ENCODE results near the gene RGS3. TPM values are rescaled to one million over a fixed set of nuclear protein-coding genes. Genes with fewer than 3 reads are reported as not detected.

Gene RGS3
- total RNA-seq, 2 donors from 2014 or later, result 112 to 184 TPM

DNA sequence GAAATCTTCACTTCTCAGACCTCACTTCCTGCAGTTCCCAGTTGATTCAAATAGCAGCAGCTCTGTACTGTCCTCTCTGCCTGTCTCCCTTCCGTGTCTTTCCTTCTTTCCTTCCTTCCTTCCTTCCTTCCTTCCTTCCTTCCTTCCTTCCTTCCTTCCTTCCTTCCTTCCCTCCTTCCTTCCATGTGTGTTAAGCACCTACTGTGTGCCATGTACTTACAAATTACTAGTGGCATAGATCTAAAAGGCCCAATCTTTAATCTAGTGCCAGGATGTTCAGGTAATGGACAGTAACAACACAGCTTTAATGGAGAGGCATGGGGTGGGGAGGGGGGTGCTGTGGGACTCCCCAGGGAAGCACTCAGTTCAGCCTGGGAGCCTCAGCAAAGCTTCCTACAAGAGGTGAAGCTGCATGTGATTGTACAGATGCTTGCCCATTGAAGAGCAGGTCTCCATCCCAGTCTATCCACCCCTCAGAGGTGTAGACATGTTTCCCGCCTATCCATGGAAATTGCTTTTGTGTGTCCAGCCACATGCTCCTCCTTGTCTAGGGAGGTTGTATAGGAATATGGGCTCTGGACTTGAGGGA lies 106.0 kb downstream of the RGS3 start:
- Histone ChIP-seq H3K9me3 (no peaks in the 10 kb centered on the region), H3K36me3 (no peaks in the 10 kb centered on the region), H3K4me1 (peaks cover 0 to 82% of the 10 kb centered on the region in 2 donors), H3K27me3 (no peaks in the 10 kb centered on the region), H3K4me3 (no peak overlapping the region), H3K27ac (peak overlapping the region; percentile 30 to 63)
- TF ChIP-seq, protein P1, sequence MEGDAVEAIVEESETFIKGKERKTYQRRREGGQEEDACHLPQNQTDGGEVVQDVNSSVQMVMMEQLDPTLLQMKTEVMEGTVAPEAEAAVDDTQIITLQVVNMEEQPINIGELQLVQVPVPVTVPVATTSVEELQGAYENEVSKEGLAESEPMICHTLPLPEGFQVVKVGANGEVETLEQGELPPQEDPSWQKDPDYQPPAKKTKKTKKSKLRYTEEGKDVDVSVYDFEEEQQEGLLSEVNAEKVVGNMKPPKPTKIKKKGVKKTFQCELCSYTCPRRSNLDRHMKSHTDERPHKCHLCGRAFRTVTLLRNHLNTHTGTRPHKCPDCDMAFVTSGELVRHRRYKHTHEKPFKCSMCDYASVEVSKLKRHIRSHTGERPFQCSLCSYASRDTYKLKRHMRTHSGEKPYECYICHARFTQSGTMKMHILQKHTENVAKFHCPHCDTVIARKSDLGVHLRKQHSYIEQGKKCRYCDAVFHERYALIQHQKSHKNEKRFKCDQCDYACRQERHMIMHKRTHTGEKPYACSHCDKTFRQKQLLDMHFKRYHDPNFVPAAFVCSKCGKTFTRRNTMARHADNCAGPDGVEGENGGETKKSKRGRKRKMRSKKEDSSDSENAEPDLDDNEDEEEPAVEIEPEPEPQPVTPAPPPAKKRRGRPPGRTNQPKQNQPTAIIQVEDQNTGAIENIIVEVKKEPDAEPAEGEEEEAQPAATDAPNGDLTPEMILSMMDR (IDR thresholded peaks at IDR 0.05), result no peak
- DNase-seq (ENCODE audit: low spot score), result no peak

DNA sequence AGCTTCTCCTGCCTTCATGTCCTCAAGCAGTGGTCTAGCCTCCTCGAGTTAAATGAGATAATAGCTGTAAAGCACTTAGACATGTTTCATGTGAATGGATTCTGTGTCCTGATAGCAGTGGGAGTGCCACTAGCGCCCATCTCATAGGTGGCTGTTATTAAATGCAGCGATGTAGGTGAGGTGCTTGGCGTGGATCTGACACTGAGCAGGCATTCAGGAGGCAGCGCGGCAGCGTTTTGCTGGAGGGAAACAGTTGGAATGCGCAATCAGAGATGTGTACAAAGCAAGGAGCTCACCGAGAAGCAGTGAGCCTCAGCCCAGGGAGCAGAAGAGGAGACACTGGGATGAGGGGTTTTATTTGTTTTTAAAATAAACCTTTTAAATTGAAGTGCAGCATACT lies 106.6 kb downstream of the RGS3 start:
- Histone ChIP-seq H3K36me3 (no peaks in the 10 kb centered on the region), H3K4me1 (peaks cover 0 to 82% of the 10 kb centered on the region in 2 donors), H3K27me3 (no peaks in the 10 kb centered on the region), H3K27ac (no peak overlapping the region), H3K4me3 (no peak overlapping the region), H3K9me3 (no peaks in the 10 kb centered on the region)
- TF ChIP-seq, protein P1 (IDR thresholded peaks at IDR 0.05), result no peak
- DNase-seq (ENCODE audit: low spot score), result no peak

DNA sequence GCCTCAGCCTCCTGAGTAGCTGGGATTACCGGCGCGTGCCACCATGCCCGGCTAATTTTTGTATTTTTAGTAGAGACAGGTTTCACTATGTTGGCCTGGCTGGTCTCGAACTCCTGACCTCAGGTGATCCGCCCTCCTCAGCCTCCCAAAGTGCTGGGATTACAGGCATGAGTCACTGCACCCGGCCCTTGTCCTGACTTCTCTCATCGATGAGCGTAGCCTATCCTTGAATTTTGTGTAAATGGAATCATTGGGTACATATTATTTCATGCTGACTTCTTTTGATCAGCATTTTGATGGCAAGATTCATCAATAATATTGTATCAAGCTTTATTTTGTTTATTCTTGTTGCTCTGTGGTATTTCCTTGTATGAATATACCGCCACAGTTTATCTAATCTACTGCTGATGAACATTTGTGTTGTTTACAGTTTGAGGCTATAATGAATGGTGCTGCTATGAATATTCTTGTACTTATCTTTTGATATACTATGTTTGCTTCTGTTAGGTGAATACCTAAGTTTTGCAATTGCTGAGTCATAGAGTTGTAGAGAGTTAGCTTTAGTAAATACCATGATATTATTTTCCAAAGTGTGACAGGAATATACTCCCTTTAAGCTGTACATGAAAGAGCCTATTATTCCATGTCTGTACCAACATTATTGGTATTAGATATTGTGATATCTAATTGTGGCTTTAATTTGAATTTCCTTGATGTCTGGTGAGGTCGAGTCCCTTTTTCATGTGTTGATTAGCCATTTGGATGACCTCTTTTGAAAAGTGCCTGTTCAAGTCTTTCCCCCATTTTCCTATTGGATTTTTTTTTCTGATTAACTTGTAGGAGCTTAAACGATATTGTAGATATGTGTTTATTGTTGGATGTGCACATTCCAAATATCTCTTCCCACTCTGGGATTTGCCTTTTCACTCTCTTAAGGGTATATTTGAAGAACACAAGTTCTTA lies 107.5 kb downstream of the RGS3 start:
- Histone ChIP-seq H3K27ac (peak overlapping the region in 1 of 2 donors; percentile 79), H3K9me3 (no peaks in the 10 kb centered on the region), H3K36me3 (no peaks in the 10 kb centered on the region), H3K27me3 (no peaks in the 10 kb centered on the region), H3K4me1 (peaks cover 0 to 78% of the 10 kb centered on the region in 2 donors), H3K4me3 (no peak overlapping the region)
- TF ChIP-seq, protein P1 (IDR thresholded peaks at IDR 0.05), result no peak
- DNase-seq (ENCODE audit: low spot score), result no peak

DNA sequence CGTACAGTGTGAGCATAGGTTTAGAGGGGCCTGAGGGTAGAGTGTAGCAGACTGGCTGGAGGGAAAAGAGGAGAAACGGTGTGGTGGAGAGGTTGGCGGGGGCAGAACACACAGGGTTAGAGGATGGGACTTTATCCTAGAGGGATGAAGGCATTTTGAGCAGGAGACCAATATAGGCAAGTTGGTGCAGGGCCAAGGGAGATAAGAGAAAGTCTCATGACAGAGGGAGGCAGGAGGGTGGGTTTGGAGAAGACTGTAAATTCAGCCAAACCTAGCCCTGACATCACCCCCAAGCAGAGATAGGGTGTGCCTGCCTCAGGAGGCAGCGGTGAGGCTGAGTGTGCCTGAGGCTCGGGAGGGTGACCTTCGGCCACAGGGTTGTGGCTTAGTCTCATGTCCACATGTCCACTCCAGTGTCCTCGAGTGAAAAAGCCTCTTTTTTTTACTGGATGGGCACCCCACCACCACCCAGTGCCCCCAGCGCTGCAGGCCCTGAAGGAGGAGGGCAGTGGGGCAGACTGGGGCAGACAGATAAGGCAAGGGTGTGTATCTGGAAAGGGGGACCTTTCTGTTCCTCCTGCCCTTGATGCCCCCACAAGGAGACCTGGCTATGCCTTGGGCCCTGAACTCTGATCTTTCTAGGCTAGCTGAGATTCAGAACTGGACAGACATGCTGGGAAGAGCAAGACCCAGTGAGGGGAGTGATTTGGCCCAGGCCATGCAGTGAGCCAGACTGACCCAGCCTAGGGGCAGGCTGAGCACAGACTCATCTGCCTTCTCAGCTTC lies 108.7 kb downstream of the RGS3 start:
- Histone ChIP-seq H3K27ac (peak overlapping the region; percentile 76 to 79), H3K4me3 (no peak overlapping the region), H3K27me3 (no peaks in the 10 kb centered on the region), H3K4me1 (peaks cover 0 to 73% of the 10 kb centered on the region in 2 donors), H3K9me3 (no peaks in the 10 kb centered on the region), H3K36me3 (no peaks in the 10 kb centered on the region)
- DNase-seq (ENCODE audit: low spot score), result no peak
- TF ChIP-seq, protein P1 (IDR thresholded peaks at IDR 0.05), result no peak

- Histone ChIP-seq H3K4me3 (no peak overlapping the region), H3K27ac (peak overlapping the region; percentile 76 to 79), H3K27me3 (no peaks in the 10 kb centered on the region), H3K9me3 (no peaks in the 10 kb centered on the region), H3K36me3 (no peaks in the 10 kb centered on the region), H3K4me1 (peaks cover 0 to 73% of the 10 kb centered on the region in 2 donors)
- TF ChIP-seq, protein P1 (IDR thresholded peaks at IDR 0.05), result no peak
- DNase-seq (ENCODE audit: low spot score), result no peak
These were observed 109.8 kb downstream of the RGS3 start for GRCh38 chr9:113573046-113573958.
